ENCODE data around the gene CHI3L2.

Gene CHI3L2, protein sequence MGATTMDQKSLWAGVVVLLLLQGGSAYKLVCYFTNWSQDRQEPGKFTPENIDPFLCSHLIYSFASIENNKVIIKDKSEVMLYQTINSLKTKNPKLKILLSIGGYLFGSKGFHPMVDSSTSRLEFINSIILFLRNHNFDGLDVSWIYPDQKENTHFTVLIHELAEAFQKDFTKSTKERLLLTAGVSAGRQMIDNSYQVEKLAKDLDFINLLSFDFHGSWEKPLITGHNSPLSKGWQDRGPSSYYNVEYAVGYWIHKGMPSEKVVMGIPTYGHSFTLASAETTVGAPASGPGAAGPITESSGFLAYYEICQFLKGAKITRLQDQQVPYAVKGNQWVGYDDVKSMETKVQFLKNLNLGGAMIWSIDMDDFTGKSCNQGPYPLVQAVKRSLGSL

DNA sequence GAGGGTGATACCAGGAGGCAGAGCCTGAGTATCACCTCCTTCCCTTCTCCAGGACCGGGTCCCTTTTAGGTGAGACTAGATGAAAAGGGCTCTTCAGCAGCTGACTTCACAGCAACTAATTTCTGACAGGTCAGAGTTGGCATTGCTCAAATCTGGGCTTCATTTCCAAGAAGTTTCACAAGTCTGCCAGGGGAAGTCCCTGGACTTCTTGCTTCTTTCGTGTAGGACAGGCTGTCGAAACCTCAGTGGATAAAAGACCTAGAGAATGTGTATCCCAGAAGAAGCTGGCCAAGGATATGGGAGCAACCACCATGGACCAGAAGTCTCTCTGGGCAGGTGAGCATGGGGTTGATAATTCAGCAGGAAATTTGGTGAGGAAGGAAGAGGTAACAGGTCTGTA lies at the start of gene CHI3L2:
TSS of gene CHI3L2 (plus strand) at position 280 of the 400 bp plus-strand sequence. CDS start at position 297, 17 bp downstream.
- no peak for DNase-seq (ENCODE audit: low spot score)
- in situ Hi-C loops (cut with MboI; ENCODE audit: low pct_unique_long_range_greater_than_20kb, low sequenced_read_pairs, unreplicated experiment) = loop anchor here (10.0 kb wide), 2 partner anchors 167 to 217 kb away; partner anchors contain the start of genes ATP5PB and WDR77
- TF ChIP-seq, protein P1, sequence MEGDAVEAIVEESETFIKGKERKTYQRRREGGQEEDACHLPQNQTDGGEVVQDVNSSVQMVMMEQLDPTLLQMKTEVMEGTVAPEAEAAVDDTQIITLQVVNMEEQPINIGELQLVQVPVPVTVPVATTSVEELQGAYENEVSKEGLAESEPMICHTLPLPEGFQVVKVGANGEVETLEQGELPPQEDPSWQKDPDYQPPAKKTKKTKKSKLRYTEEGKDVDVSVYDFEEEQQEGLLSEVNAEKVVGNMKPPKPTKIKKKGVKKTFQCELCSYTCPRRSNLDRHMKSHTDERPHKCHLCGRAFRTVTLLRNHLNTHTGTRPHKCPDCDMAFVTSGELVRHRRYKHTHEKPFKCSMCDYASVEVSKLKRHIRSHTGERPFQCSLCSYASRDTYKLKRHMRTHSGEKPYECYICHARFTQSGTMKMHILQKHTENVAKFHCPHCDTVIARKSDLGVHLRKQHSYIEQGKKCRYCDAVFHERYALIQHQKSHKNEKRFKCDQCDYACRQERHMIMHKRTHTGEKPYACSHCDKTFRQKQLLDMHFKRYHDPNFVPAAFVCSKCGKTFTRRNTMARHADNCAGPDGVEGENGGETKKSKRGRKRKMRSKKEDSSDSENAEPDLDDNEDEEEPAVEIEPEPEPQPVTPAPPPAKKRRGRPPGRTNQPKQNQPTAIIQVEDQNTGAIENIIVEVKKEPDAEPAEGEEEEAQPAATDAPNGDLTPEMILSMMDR (IDR thresholded peaks at IDR 0.05; ENCODE audit: extremely low read depth, insufficient read depth, missing control alignments) = no peak

DNA sequence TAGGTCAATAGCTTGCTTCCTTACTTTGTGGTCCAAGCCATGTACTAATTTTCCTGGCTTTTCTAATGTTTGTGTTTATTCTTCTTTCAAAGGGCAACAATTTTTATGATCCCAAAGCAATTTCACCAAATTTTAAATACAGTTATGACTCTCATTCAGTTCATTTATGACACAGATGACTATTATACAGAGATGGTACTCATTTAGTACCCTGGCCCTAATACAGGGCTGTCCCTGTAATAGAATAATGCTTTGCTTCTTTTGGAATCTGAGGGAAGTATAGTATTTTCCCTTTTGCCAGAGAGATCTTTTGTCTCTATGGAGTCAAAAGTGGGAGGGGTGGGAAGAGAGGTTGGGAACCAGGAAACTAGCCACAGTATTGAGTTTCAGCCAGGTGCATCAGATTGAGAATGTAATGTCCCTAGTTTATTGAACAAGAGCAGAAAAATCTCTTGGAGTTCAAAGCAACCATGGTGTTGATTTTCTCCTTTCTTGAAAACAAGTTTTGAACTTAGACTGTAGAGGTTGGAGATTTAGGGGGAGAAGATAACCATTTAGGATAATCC lies 47.5 kb upstream of the CHI3L2 start:
- no peak for DNase-seq (ENCODE audit: low spot score)
- in situ Hi-C loops (cut with MboI; ENCODE audit: low pct_unique_long_range_greater_than_20kb, low sequenced_read_pairs, unreplicated experiment) = no loop called here
- TF ChIP-seq, protein P1 (IDR thresholded peaks at IDR 0.05; ENCODE audit: extremely low read depth, insufficient read depth, missing control alignments) = no peak

DNA sequence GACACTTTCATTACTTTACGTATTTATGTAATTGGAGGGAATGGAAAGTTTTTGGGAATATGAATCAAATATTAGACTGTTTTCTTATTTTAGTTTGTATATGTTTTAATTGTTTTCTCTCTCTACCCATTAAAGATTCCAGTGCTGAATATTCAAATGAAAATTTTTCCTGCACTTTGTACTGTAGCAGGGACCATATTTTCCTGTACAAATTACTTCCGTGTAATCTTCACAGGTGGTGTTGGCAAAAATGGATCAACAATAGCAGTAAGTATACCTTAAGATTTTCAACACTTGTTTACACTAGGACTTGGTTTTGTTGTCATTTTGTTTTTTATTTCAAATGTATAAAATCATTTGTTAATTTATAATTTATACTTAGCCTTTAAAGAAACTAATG lies 45.5 kb upstream of the CHI3L2 start:
- in situ Hi-C loops (cut with MboI; ENCODE audit: low pct_unique_long_range_greater_than_20kb, low sequenced_read_pairs, unreplicated experiment) = no loop called here
- TF ChIP-seq, protein P1 (IDR thresholded peaks at IDR 0.05; ENCODE audit: extremely low read depth, insufficient read depth, missing control alignments) = no peak
- DNase-seq (ENCODE audit: low spot score) = no peak

DNA sequence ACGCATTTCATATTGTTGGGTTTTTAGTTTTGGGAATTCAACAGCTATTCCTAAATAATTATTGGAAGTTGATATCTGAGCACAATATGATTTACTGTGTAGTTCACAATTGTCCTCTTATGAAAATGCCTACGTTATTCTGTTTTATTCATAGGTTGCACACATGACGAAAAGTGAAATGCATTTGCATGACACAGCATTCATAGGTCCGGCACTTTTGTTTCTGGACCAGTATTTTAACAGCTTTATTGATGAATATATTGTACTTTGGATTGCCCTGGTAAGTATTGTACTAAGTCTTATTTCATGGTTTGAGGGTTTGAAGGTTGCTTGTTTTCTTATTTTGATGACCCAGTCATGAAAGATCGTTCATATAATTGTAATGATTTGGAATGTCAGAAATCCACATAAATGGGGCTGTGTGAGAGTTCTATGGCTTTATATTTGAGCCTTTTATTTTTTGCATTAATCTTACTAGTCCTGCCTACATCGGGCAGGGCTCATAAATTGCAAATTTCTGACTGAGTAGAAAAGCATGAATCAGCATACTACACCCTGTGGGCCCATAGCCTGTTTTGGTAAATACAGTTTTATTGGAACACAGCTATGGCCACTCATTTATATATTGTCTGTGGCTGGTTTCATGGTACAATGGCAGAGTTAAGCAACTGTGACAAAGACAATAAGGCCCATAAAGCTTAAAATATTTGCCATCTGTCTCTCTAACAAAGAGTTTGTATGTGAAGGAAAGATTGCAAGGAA lies 44.0 kb upstream of the CHI3L2 start:
- no peak for DNase-seq (ENCODE audit: low spot score)

DNA sequence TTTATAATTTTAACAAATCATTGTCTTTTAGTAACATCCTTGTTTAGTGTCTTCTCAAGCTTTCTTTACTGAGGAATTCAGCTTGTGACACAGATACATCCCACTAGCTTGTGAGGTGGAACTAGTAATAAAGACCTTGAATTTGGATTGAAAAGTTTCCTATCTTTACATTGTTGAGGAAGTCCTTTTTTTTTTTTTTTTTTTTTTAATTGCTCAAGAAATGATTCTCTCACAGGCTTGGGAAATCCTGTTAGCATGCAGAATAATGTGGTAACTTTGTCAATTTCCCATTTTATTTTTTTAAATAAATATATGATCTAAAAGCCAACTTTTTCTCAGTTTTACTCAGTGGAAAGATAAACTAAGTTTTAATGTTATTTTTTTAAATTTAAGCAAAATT lies 42.9 kb upstream of the CHI3L2 start:
- in situ Hi-C loops (cut with MboI; ENCODE audit: low pct_unique_long_range_greater_than_20kb, low sequenced_read_pairs, unreplicated experiment) = no loop called here
- TF ChIP-seq, protein P1 (IDR thresholded peaks at IDR 0.05; ENCODE audit: extremely low read depth, insufficient read depth, missing control alignments) = no peak
- DNase-seq (ENCODE audit: low spot score) = no peak

More for the DNA sequence above, 44.0 kb upstream of the CHI3L2 start:
- TF ChIP-seq, protein P1 (IDR thresholded peaks at IDR 0.05; ENCODE audit: extremely low read depth, insufficient read depth, missing control alignments) = no peak
- in situ Hi-C loops (cut with MboI; ENCODE audit: low pct_unique_long_range_greater_than_20kb, low sequenced_read_pairs, unreplicated experiment) = no loop called here

DNA sequence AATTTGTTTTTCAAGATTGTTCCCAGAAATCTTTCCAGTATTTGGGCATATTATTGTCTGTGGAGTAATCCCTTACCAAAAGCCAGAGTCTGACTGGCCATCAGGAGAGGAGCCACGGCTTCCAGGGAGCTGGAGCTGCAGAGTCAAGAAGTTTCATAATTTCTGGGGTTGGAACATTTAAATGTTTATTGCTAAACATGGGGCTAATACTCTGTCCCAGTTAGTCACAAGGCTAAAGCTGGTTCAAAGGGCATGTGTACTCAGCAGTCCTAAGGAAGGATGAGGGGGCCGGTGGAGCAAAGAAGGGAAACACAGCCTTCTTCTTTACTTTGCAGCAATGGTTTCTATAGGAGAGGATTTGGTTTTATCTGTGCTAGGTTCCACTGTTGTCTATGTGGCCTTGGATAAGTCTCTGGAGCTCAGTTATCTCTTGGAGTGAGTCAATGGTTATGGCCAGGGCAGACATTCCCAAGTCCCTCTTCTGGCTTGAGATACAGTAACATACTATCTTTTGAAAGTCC lies 36.5 kb upstream of the CHI3L2 start:
- DNase-seq (ENCODE audit: low spot score) = no peak
- TF ChIP-seq, protein P1 (IDR thresholded peaks at IDR 0.05; ENCODE audit: extremely low read depth, insufficient read depth, missing control alignments) = no peak
- in situ Hi-C loops (cut with MboI; ENCODE audit: low pct_unique_long_range_greater_than_20kb, low sequenced_read_pairs, unreplicated experiment) = no loop called here

All from GM13977 (cell line).